Esophagus muscularis mucosa (tissue), 3 donors: ENCODE measurements around the gene RBM20.

Source experiments
- POLR2AphosphoS5 ChIP-seq, 2 donors: sonication (generic); formaldehyde crosslinking; IDR thresholded peaks; one replicate each; pipeline ENCODE4 v1.6.1; 2017; ENCODE audit warnings: antibody characterized with exemption in 2 of 2
- TF ChIP-seq, protein P1 (sequence below), 3 experiments: fragments of 200-600 bp in 2 of 3; fragments of 450-650 bp in 1 of 3; sonication (generic) in 2 of 3; IDR thresholded peaks; one replicate each; pipeline ENCODE4 v1.5.1; 2017 to 2019; ENCODE audit warnings: antibody characterized with exemption in 3 of 3, mild to moderate bottlenecking in 2 of 3, moderate library complexity in 1 of 3

DNA sequence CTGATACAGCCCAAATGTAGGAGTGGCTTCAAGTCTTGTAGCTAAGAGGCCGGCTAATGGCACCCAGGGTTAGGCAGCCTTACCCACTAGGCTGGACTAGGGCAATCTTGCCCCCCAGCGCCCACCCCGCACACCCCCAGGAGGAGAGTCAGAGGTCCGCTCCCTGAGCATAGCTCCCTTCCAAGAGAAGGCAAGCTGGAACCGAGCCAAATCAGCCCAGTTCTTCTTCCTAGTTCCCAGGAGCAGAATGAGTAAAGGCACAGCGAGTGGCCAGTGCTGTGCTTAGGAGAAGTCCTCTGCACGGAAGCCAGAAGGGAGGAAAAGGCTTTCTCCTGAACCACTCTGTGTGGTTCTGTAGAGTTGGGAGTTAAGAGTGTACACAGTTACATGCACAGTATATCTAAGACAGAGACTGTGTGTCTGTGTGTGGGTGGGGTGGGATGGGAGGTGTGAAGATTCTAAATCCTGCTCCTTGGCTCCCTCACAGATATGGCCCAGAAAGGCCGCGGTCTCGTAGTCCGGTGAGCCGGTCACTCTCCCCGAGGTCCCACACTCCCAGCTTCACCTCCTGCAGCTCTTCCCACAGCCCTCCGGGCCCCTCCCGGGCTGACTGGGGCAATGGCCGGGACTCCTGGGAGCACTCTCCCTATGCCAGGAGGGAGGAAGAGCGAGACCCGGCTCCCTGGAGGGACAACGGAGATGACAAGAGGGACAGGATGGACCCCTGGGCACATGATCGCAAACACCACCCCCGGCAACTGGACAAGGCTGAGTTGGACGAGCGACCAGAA is 167.8 kb downstream of the RBM20 start:
- TF ChIP-seq, protein P1, sequence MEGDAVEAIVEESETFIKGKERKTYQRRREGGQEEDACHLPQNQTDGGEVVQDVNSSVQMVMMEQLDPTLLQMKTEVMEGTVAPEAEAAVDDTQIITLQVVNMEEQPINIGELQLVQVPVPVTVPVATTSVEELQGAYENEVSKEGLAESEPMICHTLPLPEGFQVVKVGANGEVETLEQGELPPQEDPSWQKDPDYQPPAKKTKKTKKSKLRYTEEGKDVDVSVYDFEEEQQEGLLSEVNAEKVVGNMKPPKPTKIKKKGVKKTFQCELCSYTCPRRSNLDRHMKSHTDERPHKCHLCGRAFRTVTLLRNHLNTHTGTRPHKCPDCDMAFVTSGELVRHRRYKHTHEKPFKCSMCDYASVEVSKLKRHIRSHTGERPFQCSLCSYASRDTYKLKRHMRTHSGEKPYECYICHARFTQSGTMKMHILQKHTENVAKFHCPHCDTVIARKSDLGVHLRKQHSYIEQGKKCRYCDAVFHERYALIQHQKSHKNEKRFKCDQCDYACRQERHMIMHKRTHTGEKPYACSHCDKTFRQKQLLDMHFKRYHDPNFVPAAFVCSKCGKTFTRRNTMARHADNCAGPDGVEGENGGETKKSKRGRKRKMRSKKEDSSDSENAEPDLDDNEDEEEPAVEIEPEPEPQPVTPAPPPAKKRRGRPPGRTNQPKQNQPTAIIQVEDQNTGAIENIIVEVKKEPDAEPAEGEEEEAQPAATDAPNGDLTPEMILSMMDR (IDR thresholded peaks at IDR 0.05): no peak
- no peak for TF ChIP-seq POLR2AphosphoS5 (IDR thresholded peaks at IDR 0.05)
